K562 (cell line): ENCODE data around the gene EFEMP2. TPM values are rescaled to one million over a fixed set of nuclear protein-coding genes. Genes with fewer than 3 reads are reported as not detected.

Experiments used
- CCNT2 ChIP-seq: IDR thresholded peaks from 2 replicates; pipeline ENCODE4 v1.6.1; 2011; ENCODE audit warnings: borderline replicate concordance, low read depth, mild to moderate bottlenecking, moderate library complexity, mixed read lengths, low read length; ENCODE audit not compliant: insufficient read length; ENCODE audit errors: extremely low read depth
- CEBPG ChIP-seq, 3 experiments: fragments of 200-800 bp in 1 of 3; sonication (Bioruptor generic) in 1 of 3; sonication (generic) in 1 of 3; formaldehyde crosslinking in 1 of 3; IDR thresholded peaks in 2 of 3; conservative IDR thresholded peaks in 1 of 3; 2 replicates each; pipeline versions ENCODE4 v1.6.1 to v1.8.0; 2016 to 2022; ENCODE audit warnings: missing compliant biosample characterization in 2 of 3, missing genetic modification characterization in 2 of 3, mild to moderate bottlenecking in 1 of 3, missing genetic modification reagents in 1 of 3
- CREBBP ChIP-seq: IDR thresholded peaks from one replicate; pipeline ENCODE4 v1.6.1; 2012; ENCODE audit warnings: low read depth, mild to moderate bottlenecking, control low read depth, inconsistent platforms, low read length
- FOXA1 ChIP-seq: fragments of 450-650 bp; IDR thresholded peaks from 2 replicates; pipeline ENCODE4 v1.6.1; 2016; ENCODE audit warnings: mild to moderate bottlenecking, borderline replicate concordance
- NCOA4 ChIP-seq: fragments of 450-650 bp; IDR thresholded peaks from 2 replicates; pipeline ENCODE4 v1.6.1; 2018; ENCODE audit warnings: mild to moderate bottlenecking; ENCODE audit not compliant: partially characterized antibody
- NR1H2 ChIP-seq: sonication (generic); formaldehyde crosslinking; IDR thresholded peaks from 2 replicates; pipeline ENCODE4 v1.4.0; 2020; ENCODE audit warnings: mild to moderate bottlenecking, missing genetic modification reagents
- PCBP1 ChIP-seq: fragments of 200-400 bp; formaldehyde crosslinking; IDR thresholded peaks from 2 replicates; pipeline ENCODE4 v1.6.1; 2018; ENCODE audit warnings: mild to moderate bottlenecking, low read depth, low read length; ENCODE audit not compliant: poor library complexity, severe bottlenecking
- PHF8 ChIP-seq: fragments of 200-600 bp; sonication (generic); IDR thresholded peaks from 2 replicates; pipeline ENCODE4 v1.6.1; 2012; ENCODE audit warnings: mixed run types, mild to moderate bottlenecking, inconsistent platforms, low read length, moderate library complexity, borderline replicate concordance
- POLR2B ChIP-seq: fragments of 450-650 bp; IDR thresholded peaks from 2 replicates; pipeline ENCODE4 v1.6.1; 2018; ENCODE audit warnings: low read depth; ENCODE audit not compliant: partially characterized antibody
- PTRF ChIP-seq: fragments of 450-650 bp; IDR thresholded peaks from 2 replicates; pipeline ENCODE4 v1.6.1; 2016; ENCODE audit warnings: mild to moderate bottlenecking, missing genetic modification characterization, missing compliant biosample characterization
- PYGO2 ChIP-seq: fragments of 450-650 bp; IDR thresholded peaks from 2 replicates; pipeline ENCODE4 v1.6.1; 2016; ENCODE audit warnings: mild to moderate bottlenecking, missing genetic modification characterization, moderate library complexity, missing compliant biosample characterization
- SIN3B ChIP-seq: fragments of 450-650 bp; IDR thresholded peaks from 2 replicates; pipeline ENCODE4 v1.6.1; 2017; ENCODE audit warnings: low read depth, mild to moderate bottlenecking, moderate library complexity
- TRIM24 ChIP-seq, 2 experiments: fragments of 450-650 bp; IDR thresholded peaks; 2 replicates each; pipeline ENCODE4 v1.6.1; 2016
- ZNF184 ChIP-seq: sonication (generic); formaldehyde crosslinking; IDR thresholded peaks from 2 replicates; pipeline ENCODE4 v1.5.0; 2020; ENCODE audit warnings: missing genetic modification reagents
- ZNF41 ChIP-seq: fragments of 250-450 bp; sonication (Bioruptor Pico); conservative IDR thresholded peaks from 2 replicates; pipeline ENCODE4 v1.4.0; 2020; ENCODE audit warnings: mild to moderate bottlenecking
- ZNF639 ChIP-seq, 2 experiments: fragments of 200-800 bp in 1 of 2; sonication (Bioruptor generic) in 1 of 2; sonication (generic) in 1 of 2; formaldehyde crosslinking in 1 of 2; IDR thresholded peaks in 1 of 2; conservative IDR thresholded peaks in 1 of 2; 2 replicates each; pipeline versions ENCODE4 v1.5.0 to v1.6.1; 2016 to 2020; ENCODE audit warnings: missing compliant biosample characterization in 1 of 2, missing genetic modification characterization in 1 of 2, missing genetic modification reagents in 1 of 2
- polyA plus RNA-seq, 8 experiments: library from polyadenylated mRNA; depleted of rRNA in 4 of 8; stranded (reverse) in 5 of 8; unstranded in 3 of 8; fragments of >200 nt; fragmentation: Nextera tagmentation in 2 of 8; fragmentation: Illumina TruSeq in 1 of 8; extraction: Ambion mirVana in 2 of 8; extraction: Trizol in 1 of 8; gene quantifications; 2 replicates each; pipeline versions ENCODE4 v1.2.1 to v1.2.3, GENCODE V29; 2011 to 2014; ENCODE audit warnings: inconsistent platforms in 1 of 8, missing spikeins in 1 of 8
- total RNA-seq, 7 experiments: library from RNA; depleted of rRNA in 6 of 7; stranded (reverse); fragments of >200 nt in 6 of 7; fragmentation: Illumina TruSeq in 2 of 7; extraction: Trizol in 2 of 7; gene quantifications; 2 replicates each; pipeline versions ENCODE4 v1.2.1 to v1.2.3, GENCODE V29; 2011 to 2021; ENCODE audit warnings: low replicate concordance in 1 of 7
- TF ChIP-seq, protein P1 (sequence below), 2 experiments: fragments of 250-450 bp in 1 of 2; fragments of 450-650 bp in 1 of 2; sonication (Bioruptor Pico) in 1 of 2; IDR thresholded peaks; 2 replicates each; pipeline versions ENCODE4 v1.6.1 to v1.8.0; 2016 to 2021; ENCODE audit warnings: mild to moderate bottlenecking in 2 of 2, moderate library complexity in 2 of 2, missing compliant biosample characterization in 1 of 2, missing genetic modification characterization in 1 of 2
- TF ChIP-seq, protein P2 (sequence below), 3 experiments: fragments of 200-800 bp in 1 of 3; fragments of 250-450 bp in 1 of 3; fragments of 450-650 bp in 1 of 3; sonication (Bioruptor Pico) in 1 of 3; sonication (Bioruptor generic) in 1 of 3; formaldehyde crosslinking in 1 of 3; IDR thresholded peaks; 2 replicates each; pipeline versions ENCODE4 v1.6.1 to v1.8.0; 2016 to 2022; ENCODE audit warnings: mild to moderate bottlenecking in 2 of 3, missing genetic modification characterization in 2 of 3, missing compliant biosample characterization in 1 of 3, moderate library complexity in 1 of 3

The EFEMP2 gene
- total and polyA plus RNA-seq, 9 of the 15 experiments (the other 6 are each of a cell fraction or from before 2014, with no cell fraction given): 0.07 to 2.9 (median 0.69) TPM; not detected in 1

GRCh38 chr11:65859812-65860277 is 12.8 kb downstream of the EFEMP2 start (continued):
- TF ChIP-seq TRIM24 (IDR thresholded peaks at IDR 0.05) (no peak), FOXA1 (no peak), ZNF184 (CRISPR knock-in tag) (no peak), PCBP1 (no peak), NCOA4 (no peak), NR1H2 (0 out of 2 replicates have a peak, but pooled peaks have one; percentile 18), CEBPG (CRISPR knock-in tag; IDR thresholded peaks at IDR 0.05) (no peak), CEBPG (tag; conservative IDR thresholded peaks at IDR 0.05 in 1 of 2, IDR thresholded peaks at IDR 0.05 in 1 of 2) (no peak), PTRF (tag) (no peak), ZNF41 (CRISPR knock-in tag) (no peak), PHF8 (no peak), CCNT2 (no peak), PYGO2 (no peak), CREBBP (no peak), SIN3B (no peak), POLR2B (peak; percentile 66), ZNF639 (CRISPR knock-in tag; conservative IDR thresholded peaks at IDR 0.05 in 1 of 2, IDR thresholded peaks at IDR 0.05 in 1 of 2) (peak in 1 of 2 experiments; percentile 4; a peak in 1 of 4 replicates)
- TF ChIP-seq, protein P1, sequence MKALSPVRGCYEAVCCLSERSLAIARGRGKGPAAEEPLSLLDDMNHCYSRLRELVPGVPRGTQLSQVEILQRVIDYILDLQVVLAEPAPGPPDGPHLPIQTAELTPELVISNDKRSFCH (CRISPR knock-in tag; IDR thresholded peaks at IDR 0.05): no peak
- TF ChIP-seq, protein P1 (tag; IDR thresholded peaks at IDR 0.05): peak; percentile 81
- TF ChIP-seq, protein P2, sequence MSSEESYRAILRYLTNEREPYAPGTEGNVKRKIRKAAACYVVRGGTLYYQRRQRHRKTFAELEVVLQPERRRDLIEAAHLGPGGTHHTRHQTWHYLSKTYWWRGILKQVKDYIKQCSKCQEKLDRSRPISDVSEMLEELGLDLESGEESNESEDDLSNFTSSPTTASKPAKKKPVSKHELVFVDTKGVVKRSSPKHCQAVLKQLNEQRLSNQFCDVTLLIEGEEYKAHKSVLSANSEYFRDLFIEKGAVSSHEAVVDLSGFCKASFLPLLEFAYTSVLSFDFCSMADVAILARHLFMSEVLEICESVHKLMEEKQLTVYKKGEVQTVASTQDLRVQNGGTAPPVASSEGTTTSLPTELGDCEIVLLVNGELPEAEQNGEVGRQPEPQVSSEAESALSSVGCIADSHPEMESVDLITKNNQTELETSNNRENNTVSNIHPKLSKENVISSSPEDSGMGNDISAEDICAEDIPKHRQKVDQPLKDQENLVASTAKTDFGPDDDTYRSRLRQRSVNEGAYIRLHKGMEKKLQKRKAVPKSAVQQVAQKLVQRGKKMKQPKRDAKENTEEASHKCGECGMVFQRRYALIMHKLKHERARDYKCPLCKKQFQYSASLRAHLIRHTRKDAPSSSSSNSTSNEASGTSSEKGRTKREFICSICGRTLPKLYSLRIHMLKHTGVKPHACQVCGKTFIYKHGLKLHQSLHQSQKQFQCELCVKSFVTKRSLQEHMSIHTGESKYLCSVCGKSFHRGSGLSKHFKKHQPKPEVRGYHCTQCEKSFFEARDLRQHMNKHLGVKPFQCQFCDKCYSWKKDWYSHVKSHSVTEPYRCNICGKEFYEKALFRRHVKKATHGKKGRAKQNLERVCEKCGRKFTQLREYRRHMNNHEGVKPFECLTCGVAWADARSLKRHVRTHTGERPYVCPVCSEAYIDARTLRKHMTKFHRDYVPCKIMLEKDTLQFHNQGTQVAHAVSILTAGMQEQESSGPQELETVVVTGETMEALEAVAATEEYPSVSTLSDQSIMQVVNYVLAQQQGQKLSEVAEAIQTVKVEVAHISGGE (CRISPR knock-in tag; IDR thresholded peaks at IDR 0.05): 0 out of 6 replicates have a peak, but pooled peaks of 1 of the 3 experiments have one; percentile 2
